IgD-negative memory B cell (primary cell): ENCODE data around the gene FAM219A. TPM values are rescaled to one million over a fixed set of nuclear protein-coding genes. Genes with fewer than 3 reads are reported as not detected.
"Not testable (repeated sequence)": the region's sequence is repeated elsewhere in the genome, so short reads cannot be mapped to it uniquely, and the experiment has no call there.

Source experiments
- H3K27ac Mint-ChIP-seq, 3 donors: one replicate each; pipeline ENCODE4 v1.8.0; 2020 to 2022; ENCODE audit warnings: mild to moderate bottlenecking in 3 of 3, mixed read lengths in 3 of 3, moderate library complexity in 1 of 3
- H3K27me3 Mint-ChIP-seq: one replicate; pipeline ENCODE4 v1.8.0; 2021; ENCODE audit warnings: mixed read lengths
- H3K36me3 Mint-ChIP-seq: one replicate; pipeline ENCODE4 v1.8.0; 2020; ENCODE audit warnings: mild to moderate bottlenecking, mixed read lengths
- H3K4me1 Mint-ChIP-seq, 3 donors: one replicate each; pipeline ENCODE4 v1.8.0; 2020 to 2022; ENCODE audit warnings: mixed read lengths in 3 of 3, mild to moderate bottlenecking in 1 of 3
- H3K4me3 Mint-ChIP-seq, 4 donors: one replicate each; pipeline ENCODE4 v1.8.0; 2020 to 2022; ENCODE audit warnings: mild to moderate bottlenecking in 4 of 4, mixed read lengths in 4 of 4, moderate library complexity in 3 of 4
- H3K9me3 Mint-ChIP-seq, 3 donors: one replicate each; pipeline ENCODE4 v1.8.0; 2020 to 2021; ENCODE audit warnings: mixed read lengths in 3 of 3, mild to moderate bottlenecking in 1 of 3
- polyA plus RNA-seq: library from polyadenylated mRNA; unstranded; fragments of 300-500 nt; fragmentation: Illumina TruSeq; gene quantifications from one replicate; pipeline ENCODE4 v1.2.3, GENCODE V29; 2021

FAM219A gene
- polyA plus RNA-seq, 1 donor from 2014 or later, result 1.1 TPM

- no peaks in the 10 kb centered on the region for H3K9me3 Mint-ChIP-seq
- no peak overlapping the region for H3K27ac Mint-ChIP-seq
- H3K4me3 Mint-ChIP-seq, result no peak overlapping the region
- no peaks in the 10 kb centered on the region for H3K36me3 Mint-ChIP-seq
- H3K27me3 Mint-ChIP-seq, result peaks cover 25% of the 10 kb centered on the region
- no peaks in the 10 kb centered on the region for H3K4me1 Mint-ChIP-seq
Observed at GRCh38 chr9:34493972-34494535, 35.7 kb upstream of the FAM219A start.

DNA sequence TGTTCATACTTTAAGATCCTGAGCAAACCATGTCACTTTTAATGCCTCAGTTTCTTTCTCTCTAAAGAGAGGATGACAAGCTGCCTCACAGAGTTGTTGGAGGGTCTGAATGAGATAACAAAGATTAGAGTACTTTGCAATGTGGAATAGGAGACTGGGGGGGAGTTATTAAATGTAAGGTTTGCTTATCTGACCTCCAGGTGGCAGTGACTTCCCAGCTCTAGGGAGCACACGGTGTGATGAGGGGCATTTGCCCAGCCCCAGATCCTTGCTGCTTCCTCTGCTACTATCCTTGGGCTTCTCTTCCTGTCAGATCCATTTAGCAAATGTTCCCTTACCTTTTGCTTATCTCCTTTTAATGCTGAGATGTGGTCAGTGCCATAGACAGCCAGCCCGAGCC, 33.7 kb upstream of the FAM219A start:
- Mint-ChIP-seq H3K9me3 (no peaks in the 10 kb centered on the region), H3K27me3 (peaks cover 39% of the 10 kb centered on the region)

GRCh38 chr9:34491596-34491995, 33.2 kb upstream of the FAM219A start:
- H3K27ac Mint-ChIP-seq, result no peak overlapping the region
- no peaks in the 10 kb centered on the region for H3K36me3 Mint-ChIP-seq
- H3K27me3 Mint-ChIP-seq, result peaks cover 39% of the 10 kb centered on the region
- no peaks in the 10 kb centered on the region for H3K4me1 Mint-ChIP-seq
- no peaks in the 10 kb centered on the region for H3K9me3 Mint-ChIP-seq
- no peak overlapping the region for H3K4me3 Mint-ChIP-seq

More for the DNA sequence above, 33.7 kb upstream of the FAM219A start:
- Mint-ChIP-seq H3K27ac (no peak overlapping the region), H3K36me3 (no peaks in the 10 kb centered on the region), H3K4me3 (no peak overlapping the region), H3K4me1 (no peaks in the 10 kb centered on the region)

DNA sequence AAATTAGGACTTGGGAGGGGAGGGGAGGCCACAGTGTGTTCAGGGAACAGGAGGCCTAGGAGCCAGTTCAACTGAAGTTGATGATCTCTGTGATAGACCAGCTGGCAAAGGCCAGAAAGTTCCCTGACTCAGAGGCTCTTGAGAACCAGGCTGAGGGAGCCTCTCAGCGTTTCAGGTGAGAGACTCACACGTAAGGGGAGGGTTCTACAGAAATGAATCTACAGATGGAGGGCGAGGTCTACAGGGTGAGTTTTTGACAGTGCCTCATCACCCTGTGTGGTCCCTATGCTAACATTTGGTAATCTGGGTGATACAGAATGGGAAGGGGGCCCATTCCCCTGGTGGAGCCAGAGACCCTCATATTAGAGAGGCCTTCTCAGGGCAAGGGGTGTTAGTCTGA, 32.4 kb upstream of the FAM219A start:
- no peaks in the 10 kb centered on the region for H3K36me3 Mint-ChIP-seq
- H3K27me3 Mint-ChIP-seq, result peaks cover 39% of the 10 kb centered on the region

GRCh38 chr9:34490360-34490759, 32.0 kb upstream of the FAM219A start:
- H3K36me3 Mint-ChIP-seq, result no peaks in the 10 kb centered on the region
- H3K27me3 Mint-ChIP-seq, result peaks cover 39% of the 10 kb centered on the region
- H3K4me1 Mint-ChIP-seq, result no peaks in the 10 kb centered on the region
- H3K4me3 Mint-ChIP-seq, result no peak overlapping the region
- peak overlapping the region in 1 of 3 donors; percentile 38 for H3K27ac Mint-ChIP-seq
- H3K9me3 Mint-ChIP-seq, result no peaks in the 10 kb centered on the region

More for the DNA sequence above, 32.4 kb upstream of the FAM219A start:
- peak overlapping the region in 1 of 3 donors; percentile 38 for H3K27ac Mint-ChIP-seq
- no peak overlapping the region for H3K4me3 Mint-ChIP-seq
- no peaks in the 10 kb centered on the region for H3K9me3 Mint-ChIP-seq
- no peaks in the 10 kb centered on the region for H3K4me1 Mint-ChIP-seq

DNA sequence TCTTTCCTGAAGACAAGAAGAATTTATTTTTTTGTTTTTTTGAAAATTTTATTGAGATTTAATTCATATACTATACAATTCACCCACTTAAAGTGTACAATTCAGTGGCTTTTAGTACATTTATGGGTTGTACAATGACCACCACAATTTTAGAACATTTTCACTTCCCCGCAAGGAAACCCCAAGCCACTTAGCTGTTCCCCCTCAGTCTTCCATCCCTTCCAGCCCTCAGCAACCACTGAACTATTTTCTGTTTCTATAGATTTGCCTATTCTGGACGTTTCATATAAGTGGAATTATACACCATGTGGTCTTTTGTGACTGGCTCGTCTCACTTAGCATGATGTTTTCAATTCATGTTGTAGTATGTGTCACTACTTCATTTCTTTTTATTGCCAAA, 28.2 kb upstream of the FAM219A start:
- no peaks in the 10 kb centered on the region for H3K9me3 Mint-ChIP-seq
- no peak overlapping the region for H3K27ac Mint-ChIP-seq
- no peaks in the 10 kb centered on the region for H3K4me1 Mint-ChIP-seq
- H3K27me3 Mint-ChIP-seq, result peaks cover 30% of the 10 kb centered on the region
- peaks cover 3% of the 10 kb centered on the region for H3K36me3 Mint-ChIP-seq
- no peak overlapping the region for H3K4me3 Mint-ChIP-seq

GRCh38 chr9:34485822-34486221, 27.5 kb upstream of the FAM219A start:
- H3K4me3 Mint-ChIP-seq, result no peak overlapping the region
- peaks cover 3% of the 10 kb centered on the region for H3K36me3 Mint-ChIP-seq
- H3K9me3 Mint-ChIP-seq, result no peaks in the 10 kb centered on the region
- H3K27me3 Mint-ChIP-seq, result peaks cover 25% of the 10 kb centered on the region
- H3K27ac Mint-ChIP-seq, result no peak overlapping the region
- H3K4me1 Mint-ChIP-seq, result no peaks in the 10 kb centered on the region

GRCh38 chr9:34484678-34485077, 26.3 kb upstream of the FAM219A start:
- Mint-ChIP-seq H3K4me3 (no peak overlapping the region), H3K4me1 (no peaks in the 10 kb centered on the region), H3K27ac (no peak overlapping the region), H3K27me3 (peaks cover 25% of the 10 kb centered on the region), H3K36me3 (peaks cover 3% of the 10 kb centered on the region), H3K9me3 (no peaks in the 10 kb centered on the region)

GRCh38 chr9:34482746-34483145, 24.4 kb upstream of the FAM219A start:
- not testable (repeated sequence) for H3K36me3 Mint-ChIP-seq, H3K9me3 Mint-ChIP-seq, H3K27ac Mint-ChIP-seq, H3K4me1 Mint-ChIP-seq, H3K4me3 Mint-ChIP-seq
- peaks cover 14% of the 10 kb centered on the region for H3K27me3 Mint-ChIP-seq

GRCh38 chr9:34481620-34482019, 23.2 kb upstream of the FAM219A start:
- H3K4me1 Mint-ChIP-seq, H3K27me3 Mint-ChIP-seq, H3K36me3 Mint-ChIP-seq, H3K27ac Mint-ChIP-seq, H3K9me3 Mint-ChIP-seq: not testable (repeated sequence)
- H3K4me3 Mint-ChIP-seq, result peak overlapping the region in 1 of 4 donors; percentile 56

DNA sequence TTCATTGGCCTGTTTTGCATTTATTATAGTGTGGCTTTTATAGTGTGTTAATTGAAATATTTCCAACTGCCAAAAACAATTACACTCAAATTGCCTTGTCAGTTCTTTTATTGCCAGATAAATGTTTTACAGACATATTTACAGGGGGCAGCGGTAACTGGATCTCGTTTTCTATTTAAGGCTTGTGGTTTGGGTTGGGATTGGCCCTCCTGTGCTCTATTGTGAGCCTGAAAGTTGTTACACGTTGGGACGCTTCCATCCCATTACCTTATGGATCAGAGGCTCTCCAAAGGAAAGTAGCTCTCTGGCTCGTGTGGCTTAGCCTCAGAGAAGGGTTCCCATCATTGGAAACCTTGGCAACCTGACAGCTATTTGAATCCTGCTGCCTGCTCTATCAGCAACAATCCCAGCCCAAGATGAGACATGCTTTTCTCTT, 21.1 kb upstream of the FAM219A start:
- Mint-ChIP-seq H3K4me3 (no peak overlapping the region), H3K27me3 (peaks cover 9% of the 10 kb centered on the region), H3K27ac (no peak overlapping the region), H3K9me3 (no peaks in the 10 kb centered on the region), H3K36me3 (no peaks in the 10 kb centered on the region), H3K4me1 (no peaks in the 10 kb centered on the region)

DNA sequence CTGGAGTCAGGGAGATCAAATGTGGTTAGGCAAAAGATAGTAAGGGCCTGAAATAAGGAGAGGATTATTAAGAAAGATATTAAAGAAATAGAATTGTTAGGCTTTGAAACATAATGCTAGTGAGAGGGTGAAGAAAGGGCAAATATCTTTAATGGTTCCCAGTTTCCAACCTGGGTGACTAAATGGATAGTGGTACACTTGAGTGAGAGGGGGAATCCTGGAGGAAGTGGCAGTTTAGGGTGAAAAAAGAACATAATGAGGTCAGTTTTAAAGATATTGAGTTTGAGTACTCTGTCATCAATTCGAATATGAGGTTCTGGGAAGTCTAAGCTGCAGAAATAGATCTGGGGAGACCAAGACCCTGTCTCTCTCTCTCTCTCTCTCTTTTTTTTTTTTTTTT, 19.2 kb upstream of the FAM219A start:
- H3K36me3 Mint-ChIP-seq, result no peaks in the 10 kb centered on the region

GRCh38 chr9:34475097-34475496, 16.7 kb upstream of the FAM219A start:
- H3K4me3 Mint-ChIP-seq, result no peak overlapping the region
- H3K36me3 Mint-ChIP-seq, result no peaks in the 10 kb centered on the region
- no peak overlapping the region for H3K27ac Mint-ChIP-seq

More for the DNA sequence above, 19.2 kb upstream of the FAM219A start:
- Mint-ChIP-seq H3K27ac (no peak overlapping the region), H3K9me3 (no peaks in the 10 kb centered on the region), H3K4me1 (no peaks in the 10 kb centered on the region), H3K27me3 (peaks cover 9% of the 10 kb centered on the region), H3K4me3 (no peak overlapping the region)

GRCh38 chr9:34465468-34465867, 7.1 kb upstream of the FAM219A start:
- Mint-ChIP-seq H3K27ac (no peak overlapping the region), H3K27me3 (peaks cover 2% of the 10 kb centered on the region), H3K4me1 (no peaks in the 10 kb centered on the region), H3K4me3 (no peak overlapping the region), H3K9me3 (no peaks in the 10 kb centered on the region), H3K36me3 (no peaks in the 10 kb centered on the region)

More at GRCh38 chr9:34475097-34475496, 16.7 kb upstream of the FAM219A start:
- no peaks in the 10 kb centered on the region for H3K9me3 Mint-ChIP-seq
- H3K4me1 Mint-ChIP-seq, result no peaks in the 10 kb centered on the region
- H3K27me3 Mint-ChIP-seq, result peaks cover 9% of the 10 kb centered on the region

- Mint-ChIP-seq H3K4me3 (no peak overlapping the region), H3K27ac (no peak overlapping the region)
Observed at GRCh38 chr9:34464571-34464970, 6.2 kb upstream of the FAM219A start.

GRCh38 chr9:34463901-34464232, 5.5 kb upstream of the FAM219A start:
- H3K27me3 Mint-ChIP-seq, result peaks cover 2% of the 10 kb centered on the region
- no peak overlapping the region for H3K4me3 Mint-ChIP-seq
- no peaks in the 10 kb centered on the region for H3K9me3 Mint-ChIP-seq
- H3K27ac Mint-ChIP-seq, result no peak overlapping the region
- H3K4me1 Mint-ChIP-seq, result peaks cover under 1 to 7% (median 6%) of the 10 kb centered on the region in 3 donors
- H3K36me3 Mint-ChIP-seq, result peaks cover 1% of the 10 kb centered on the region

More at GRCh38 chr9:34464571-34464970, 6.2 kb upstream of the FAM219A start:
- H3K36me3 Mint-ChIP-seq, result peaks cover 1% of the 10 kb centered on the region
- peaks cover 2% of the 10 kb centered on the region for H3K27me3 Mint-ChIP-seq
- peaks cover 0 to 3% (median 3%) of the 10 kb centered on the region in 3 donors for H3K4me1 Mint-ChIP-seq
- no peaks in the 10 kb centered on the region for H3K9me3 Mint-ChIP-seq
